Spleen (tissue), 7 donors: ENCODE measurements around the gene ZNF35.

ENCODE experiments used
- CTCF ChIP-seq, 11 experiments: fragments of 200-600 bp in 7 of 11; fragments of 450-650 bp in 4 of 11; sonication (generic) in 4 of 11; IDR thresholded peaks in 8 of 11; conservative IDR thresholded peaks in 3 of 11; 1 replicate in 7 of 11; 2 replicates in 4 of 11; pipeline versions ENCODE4 v1.4.0 to v1.8.0; 2016 to 2021; ENCODE audit warnings: antibody characterized with exemption in 11 of 11, inconsistent platforms in 4 of 11, mild to moderate bottlenecking in 1 of 11
- POLR2A ChIP-seq, 3 donors: fragments of 450-650 bp; IDR thresholded peaks; one replicate each; pipeline ENCODE4 v1.5.1; 2017; ENCODE audit warnings: antibody characterized with exemption in 3 of 3, mild to moderate bottlenecking in 1 of 3
- donor health status: DM: no; HTN: no; CAD: no; lungs with moderate emphysema.
- donor health status: DM: no; HTN: no; CAD: no.
- donor health status: DM: no; HTN: no; CAD: no.

GRCh38 chr3:44632193-44632592 is 16.3 kb upstream of the ZNF35 start:
- TF ChIP-seq CTCF (IDR thresholded peaks at IDR 0.05 in 8 of 11, conservative IDR thresholded peaks at IDR 0.05 in 3 of 11) = no peak
- no peak for TF ChIP-seq POLR2A (IDR thresholded peaks at IDR 0.05)
